ENCODE data around the gene BANF1. TPM values are rescaled to one million over a fixed set of nuclear protein-coding genes. Genes with fewer than 3 reads are reported as not detected.

BANF1 gene
- total and polyA plus RNA-seq, 3 donors from 2014 or later, result 105 to 193 (median 133) TPM

DNA sequence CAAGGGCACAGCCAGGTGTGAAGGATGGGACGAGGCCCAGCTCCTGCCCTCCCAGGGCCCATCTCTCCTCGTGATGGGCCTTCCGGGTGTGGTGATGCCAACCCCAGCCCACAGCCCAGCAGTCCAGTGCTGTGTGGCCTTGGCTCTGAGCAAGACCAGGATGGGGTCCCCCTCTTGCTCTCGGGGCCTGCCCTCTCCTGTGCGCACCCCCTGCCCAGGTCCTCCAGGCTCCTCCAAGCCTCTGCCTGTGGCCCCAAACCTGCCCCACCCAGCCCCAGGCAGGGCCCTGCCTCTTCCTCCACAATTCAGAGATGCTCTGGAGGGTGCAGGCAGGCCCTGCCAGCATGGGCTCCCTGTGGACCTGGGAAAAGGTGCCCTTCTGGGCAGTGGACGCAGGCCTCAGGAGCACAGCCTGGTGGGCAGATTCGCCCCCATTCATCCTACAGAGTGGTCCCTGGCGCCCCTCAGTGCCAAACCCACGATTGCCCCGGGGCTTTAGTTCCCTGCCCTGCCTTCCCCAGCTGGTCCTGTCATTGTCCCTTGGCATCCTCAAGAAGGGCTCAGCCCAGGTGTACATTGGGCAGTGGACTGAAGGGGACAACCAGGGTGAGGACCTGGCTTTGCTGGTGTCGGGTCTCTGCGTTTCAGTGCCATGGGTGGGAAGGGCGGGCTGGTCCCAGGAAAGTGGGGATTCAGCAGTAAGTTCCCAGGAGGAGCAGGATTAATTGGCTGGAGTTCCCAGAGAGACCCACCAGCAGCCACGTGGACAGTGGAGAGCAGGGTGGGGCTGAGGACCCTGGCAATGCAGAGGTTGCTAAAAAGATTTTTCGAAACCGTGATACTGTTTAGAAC, 20.1 kb upstream of the BANF1 start:
- no peak for DNase-seq
- H3K27me3 ChIP-seq, result no peaks in the 10 kb centered on the region
- intact Hi-C loops (cut with DNase I; ENCODE audit: low total_unique reads), result loop anchor here (10.0 kb wide), 1 partner anchor 97 kb away; the partner anchor contains the start of gene FIBP
- no peaks in the 10 kb centered on the region for H3K36me3 ChIP-seq (ENCODE audit: low read depth, missing control alignments)
- no peak overlapping the region for H3K4me3 ChIP-seq
- no peak for TF ChIP-seq POLR2A (IDR thresholded peaks at IDR 0.05)
- TF ChIP-seq, protein P1, sequence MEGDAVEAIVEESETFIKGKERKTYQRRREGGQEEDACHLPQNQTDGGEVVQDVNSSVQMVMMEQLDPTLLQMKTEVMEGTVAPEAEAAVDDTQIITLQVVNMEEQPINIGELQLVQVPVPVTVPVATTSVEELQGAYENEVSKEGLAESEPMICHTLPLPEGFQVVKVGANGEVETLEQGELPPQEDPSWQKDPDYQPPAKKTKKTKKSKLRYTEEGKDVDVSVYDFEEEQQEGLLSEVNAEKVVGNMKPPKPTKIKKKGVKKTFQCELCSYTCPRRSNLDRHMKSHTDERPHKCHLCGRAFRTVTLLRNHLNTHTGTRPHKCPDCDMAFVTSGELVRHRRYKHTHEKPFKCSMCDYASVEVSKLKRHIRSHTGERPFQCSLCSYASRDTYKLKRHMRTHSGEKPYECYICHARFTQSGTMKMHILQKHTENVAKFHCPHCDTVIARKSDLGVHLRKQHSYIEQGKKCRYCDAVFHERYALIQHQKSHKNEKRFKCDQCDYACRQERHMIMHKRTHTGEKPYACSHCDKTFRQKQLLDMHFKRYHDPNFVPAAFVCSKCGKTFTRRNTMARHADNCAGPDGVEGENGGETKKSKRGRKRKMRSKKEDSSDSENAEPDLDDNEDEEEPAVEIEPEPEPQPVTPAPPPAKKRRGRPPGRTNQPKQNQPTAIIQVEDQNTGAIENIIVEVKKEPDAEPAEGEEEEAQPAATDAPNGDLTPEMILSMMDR (IDR thresholded peaks at IDR 0.05), result no peak
- H3K4me1 ChIP-seq, result no peaks in the 10 kb centered on the region
- WGBS, 2 donors, result 69 to 70% methylated on average over 13 to 16 of the region's 16 CpGs
- no peak overlapping the region for H3K27ac ChIP-seq
- H3K9me3 ChIP-seq, result no peaks in the 10 kb centered on the region

DNA sequence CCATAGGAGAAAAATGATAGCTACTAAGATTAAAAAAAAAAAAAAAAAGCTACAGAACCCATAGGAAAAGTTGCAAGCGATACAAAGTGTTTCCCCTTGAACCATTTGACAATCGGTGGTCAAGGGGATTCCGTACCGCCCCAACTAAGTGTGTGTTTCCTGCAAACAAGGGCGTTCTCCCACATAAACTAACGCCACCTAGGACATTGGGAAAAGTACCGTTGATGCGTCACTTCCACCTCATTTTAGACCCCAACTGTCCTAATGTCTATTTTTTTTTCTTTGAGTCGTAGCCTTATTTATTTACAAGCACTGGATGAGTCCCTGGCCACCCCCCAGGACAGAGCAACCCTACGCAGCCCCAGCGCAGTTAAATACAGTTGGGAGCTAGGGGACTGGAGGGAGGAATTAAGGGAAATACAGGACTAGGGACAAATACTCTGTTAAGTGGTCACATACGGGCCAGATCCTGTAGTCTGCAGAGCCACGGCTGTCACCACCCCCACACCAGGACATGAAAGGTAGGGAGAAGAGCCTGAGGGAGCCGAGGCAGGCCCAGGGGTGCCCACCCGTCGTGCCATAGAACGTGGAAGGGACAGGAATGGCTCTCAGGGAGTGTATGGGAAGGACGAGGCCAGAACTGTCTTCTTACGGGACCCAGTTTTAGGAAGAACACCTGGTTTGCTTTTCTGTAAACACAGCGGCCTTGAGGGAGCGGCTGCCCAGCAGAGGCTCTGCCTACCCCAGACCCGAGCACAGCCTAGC, 19.3 kb upstream of the BANF1 start:
- DNase-seq, result no peak
- no peaks in the 10 kb centered on the region for H3K4me1 ChIP-seq
- H3K4me3 ChIP-seq, result no peak overlapping the region
- no peaks in the 10 kb centered on the region for H3K27me3 ChIP-seq
- no peaks in the 10 kb centered on the region for H3K9me3 ChIP-seq
- intact Hi-C loops (cut with DNase I; ENCODE audit: low total_unique reads), result loop anchor here (10.0 kb wide), 1 partner anchor 98 kb away; the partner anchor contains the start of gene FIBP
- TF ChIP-seq POLR2A (IDR thresholded peaks at IDR 0.05), result no peak
- TF ChIP-seq, protein P1 (IDR thresholded peaks at IDR 0.05), result no peak
- no peak overlapping the region for H3K27ac ChIP-seq
- no peaks in the 10 kb centered on the region for H3K36me3 ChIP-seq (ENCODE audit: low read depth, missing control alignments)
- WGBS, 2 donors, result 78 to 85% methylated on average over 21 of the region's 22 CpGs

DNA sequence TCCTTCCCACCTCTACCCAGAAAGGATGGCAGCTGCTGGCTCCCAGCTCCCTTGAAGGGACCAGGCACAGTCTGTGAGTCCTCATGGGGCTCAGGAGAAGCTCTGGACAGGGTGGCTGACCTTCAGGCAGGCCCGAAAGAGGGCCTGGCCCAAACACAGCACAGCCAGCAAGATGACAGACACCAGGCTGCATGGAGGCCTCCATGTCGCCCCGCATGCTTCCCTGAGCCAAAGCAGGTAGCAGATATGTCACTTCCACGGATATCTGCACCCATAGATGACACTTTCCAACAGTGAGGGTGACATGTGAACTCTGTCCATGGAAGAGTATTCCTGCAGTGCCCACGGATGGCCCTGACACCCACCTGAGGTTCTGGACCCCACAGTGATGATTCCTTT, 18.7 kb upstream of the BANF1 start:
- H3K4me3 ChIP-seq, result no peak overlapping the region
- H3K27me3 ChIP-seq, result no peaks in the 10 kb centered on the region
- intact Hi-C loops (cut with DNase I; ENCODE audit: low total_unique reads), result loop anchor here (10.0 kb wide), 1 partner anchor 99 kb away; the partner anchor contains the start of gene FIBP
- no peaks in the 10 kb centered on the region for H3K4me1 ChIP-seq
- H3K27ac ChIP-seq, result no peak overlapping the region
- TF ChIP-seq, protein P1 (IDR thresholded peaks at IDR 0.05), result no peak
- TF ChIP-seq POLR2A (IDR thresholded peaks at IDR 0.05), result no peak
- WGBS, 2 donors, result 86% methylated on average over 2 to 5 of the region's 5 CpGs
- DNase-seq, result no peak
- no peaks in the 10 kb centered on the region for H3K36me3 ChIP-seq (ENCODE audit: low read depth, missing control alignments)
- H3K9me3 ChIP-seq, result no peaks in the 10 kb centered on the region

DNA sequence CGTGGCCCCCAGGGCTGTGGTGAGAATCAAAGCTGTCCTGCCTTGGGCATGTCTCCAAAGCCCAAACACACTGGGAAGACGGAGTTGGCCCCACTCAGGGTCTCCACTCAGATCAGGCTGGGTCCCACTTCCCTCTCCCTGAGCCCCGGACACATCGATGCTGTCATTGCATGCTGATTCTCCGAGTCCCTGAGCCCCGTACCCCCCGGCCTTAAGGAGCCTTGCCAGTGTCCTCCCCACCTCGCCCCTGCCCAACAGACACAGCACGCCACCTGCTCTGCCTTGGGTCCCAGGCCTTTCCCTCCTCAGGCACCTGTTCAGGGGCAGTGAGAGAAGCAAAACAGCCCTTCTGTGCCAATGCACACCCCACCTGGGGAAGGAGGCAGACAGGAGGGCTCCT, 15.0 kb upstream of the BANF1 start:
- Histone ChIP-seq H3K9me3 (no peaks in the 10 kb centered on the region), H3K27me3 (no peaks in the 10 kb centered on the region), H3K4me3 (no peak overlapping the region), H3K4me1 (no peaks in the 10 kb centered on the region), H3K27ac (no peak overlapping the region), H3K36me3 (ENCODE audit: low read depth, missing control alignments) (no peaks in the 10 kb centered on the region)
- TF ChIP-seq, protein P1 (IDR thresholded peaks at IDR 0.05), result no peak
- no peak for TF ChIP-seq POLR2A (IDR thresholded peaks at IDR 0.05)
- intact Hi-C loops (cut with DNase I; ENCODE audit: low total_unique reads), result loop anchor here (10.0 kb wide), 1 partner anchor 103 kb away; the partner anchor contains the start of gene FIBP
- WGBS, 2 donors, result 69 to 77% methylated on average over 9 of the region's 9 CpGs
- DNase-seq, result no peak
